GM18858 (cell line): ENCODE results near the gene FRMD1.

Experiments
- ATAC-seq: cut with Tn5 transposase; IDR thresholded peaks from one replicate; pipeline ENCODE4 v1.9.1; 2021; ENCODE audit not compliant: unreplicated experiment

Gene FRMD1

DNA sequence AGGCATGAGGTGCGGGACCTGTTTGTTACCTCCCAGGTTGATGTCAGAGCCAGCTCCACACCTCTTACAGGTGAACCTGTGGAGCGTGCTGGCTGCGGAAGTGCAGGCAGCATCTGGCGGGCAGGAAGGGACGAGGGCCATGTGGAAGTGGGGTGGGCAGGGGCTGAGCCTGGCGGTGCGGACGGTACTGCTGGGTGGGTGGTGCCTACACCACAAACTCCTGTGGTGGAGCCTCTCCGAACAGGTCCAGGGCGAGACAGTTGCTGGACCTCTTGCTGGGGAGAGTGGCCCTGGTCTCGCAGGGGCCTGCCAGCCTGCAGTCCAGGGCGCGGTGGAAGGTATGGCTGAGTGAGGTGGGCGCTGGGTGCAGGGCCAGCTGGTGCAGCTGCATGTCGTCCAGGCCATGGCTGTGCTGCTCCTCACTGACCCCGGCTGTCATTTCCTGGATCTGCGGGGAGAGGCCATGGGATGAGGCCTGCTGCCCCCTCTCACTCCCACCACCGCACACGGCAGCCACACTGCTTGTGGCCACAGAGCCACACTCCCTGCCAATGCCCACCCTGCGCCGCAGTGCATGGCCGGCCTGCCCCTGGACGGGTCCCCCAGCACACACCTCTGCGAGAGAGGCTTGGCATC lies 22.0 kb downstream of the FRMD1 start:
- ATAC-seq: no peak

DNA sequence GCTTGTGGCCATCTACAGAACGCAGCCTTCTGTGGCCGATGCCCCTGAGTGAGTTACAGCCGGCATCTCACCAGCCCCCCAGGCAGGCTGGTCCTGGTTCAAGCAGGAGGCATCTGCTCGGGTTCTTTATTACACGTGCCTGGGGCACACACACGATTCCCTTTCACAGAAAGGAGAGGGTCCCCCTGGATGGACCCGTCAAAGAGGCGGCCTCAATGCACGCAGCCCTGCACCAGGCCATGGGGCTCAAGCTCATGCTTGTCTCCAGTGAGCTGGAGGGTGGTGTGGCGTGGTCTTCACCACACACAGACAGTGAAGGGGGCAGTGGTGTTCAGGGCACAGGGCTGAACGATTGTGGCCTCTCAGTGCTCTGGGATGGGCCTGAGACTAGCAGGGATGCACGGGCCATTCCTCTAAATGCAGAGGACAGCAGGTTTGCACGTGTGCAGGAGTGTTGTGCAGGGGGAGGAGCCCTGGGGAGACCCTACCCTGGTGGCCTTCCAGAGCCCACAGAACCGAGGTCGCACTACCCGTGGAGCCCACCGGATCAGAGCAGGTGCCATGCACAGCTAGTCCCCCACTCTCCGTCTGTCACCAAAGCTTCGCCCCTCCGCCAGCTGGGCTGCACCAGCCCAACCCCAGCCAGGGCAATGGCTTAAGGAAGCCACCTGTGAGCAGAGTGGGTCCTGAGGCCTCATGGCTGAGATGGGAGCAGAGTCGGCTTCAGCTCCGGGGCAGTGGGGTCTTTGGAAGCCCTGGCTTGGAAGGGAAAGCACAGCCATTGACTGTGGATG lies 23.1 kb downstream of the FRMD1 start:
- ATAC-seq: no peak

GRCh38 chr6:168054765-168055560 lies 24.0 kb downstream of the FRMD1 start:
- no peak for ATAC-seq

DNA sequence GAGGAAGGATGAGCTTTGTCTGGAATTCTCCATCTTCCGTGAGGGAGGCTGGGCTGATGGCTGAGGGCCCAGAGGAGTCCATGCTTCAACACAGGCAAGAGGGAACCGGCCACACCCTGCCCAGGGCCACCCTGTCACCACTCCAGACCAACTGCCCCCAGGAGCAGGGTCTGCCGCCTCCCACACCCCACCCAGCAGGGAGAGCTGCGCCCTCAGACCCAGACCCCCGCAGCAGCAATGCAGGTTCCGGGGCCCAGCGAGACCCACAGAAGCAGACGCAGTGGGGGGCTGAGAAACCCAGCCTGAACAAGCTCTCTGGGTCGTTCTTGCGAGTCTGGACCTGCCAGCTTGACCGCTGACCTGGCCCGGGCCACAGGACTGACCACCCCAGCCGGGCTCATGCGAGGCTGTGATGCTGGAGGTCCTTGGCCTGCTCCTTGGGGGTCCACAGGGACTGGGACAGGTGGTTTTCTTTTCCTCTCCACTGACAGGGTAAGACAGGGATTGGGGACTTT lies 25.0 kb downstream of the FRMD1 start:
- no peak for ATAC-seq

- ATAC-seq: no peak
These were observed 25.7 kb downstream of the FRMD1 start for GRCh38 chr6:168053086-168053956.

DNA sequence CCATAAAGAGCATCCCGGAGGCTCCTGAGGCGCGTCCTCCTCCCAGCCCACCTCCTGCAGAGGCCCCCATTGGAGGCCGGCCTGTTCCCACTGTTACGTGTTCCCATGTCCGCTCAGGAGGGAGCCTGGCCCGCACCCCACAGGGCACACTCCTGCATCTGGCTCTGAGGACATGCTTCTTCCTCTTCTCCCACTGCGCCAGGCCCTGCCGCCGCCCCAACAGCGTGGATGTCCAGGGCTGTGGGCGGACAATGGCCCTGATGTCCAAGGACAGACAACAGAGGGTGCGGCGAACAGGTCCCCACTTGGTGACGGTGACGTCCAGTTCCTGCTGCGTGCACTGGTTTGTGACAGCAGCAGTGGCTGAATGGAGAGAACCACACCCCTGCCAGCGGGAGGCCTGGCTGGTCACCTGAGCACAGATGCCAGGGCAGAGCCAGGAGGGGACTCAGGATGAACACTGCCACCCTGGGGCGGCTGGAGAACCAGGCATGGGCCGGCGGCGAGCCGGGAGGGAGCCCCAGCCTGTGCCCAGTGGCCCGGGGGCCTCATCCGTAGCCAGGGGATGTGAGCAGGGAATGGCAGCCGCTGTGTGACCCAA lies 26.6 kb downstream of the FRMD1 start:
- ATAC-seq: no peak

DNA sequence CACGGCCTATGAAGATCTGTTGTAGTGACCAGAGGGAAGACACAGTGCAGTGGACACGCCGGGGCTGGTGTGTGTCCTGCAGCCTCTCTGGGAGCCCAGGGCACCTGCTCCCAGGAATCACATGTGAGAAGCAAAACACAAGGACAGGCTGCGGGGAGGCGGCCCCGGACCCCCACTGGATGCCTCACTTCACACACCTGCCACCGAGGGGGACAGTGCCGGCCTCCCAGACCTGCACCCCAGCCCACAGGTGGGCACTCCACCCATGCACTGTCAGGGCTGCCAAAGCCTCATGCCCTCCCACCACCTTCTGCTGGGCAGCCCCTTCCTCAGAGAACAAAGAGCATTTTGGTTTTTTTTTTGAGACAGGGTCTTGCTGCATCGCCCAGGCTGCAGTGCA lies 27.4 kb downstream of the FRMD1 start:
- ATAC-seq: no peak

GRCh38 chr6:168050881-168051586 lies 28.0 kb downstream of the FRMD1 start:
- ATAC-seq: no peak

DNA sequence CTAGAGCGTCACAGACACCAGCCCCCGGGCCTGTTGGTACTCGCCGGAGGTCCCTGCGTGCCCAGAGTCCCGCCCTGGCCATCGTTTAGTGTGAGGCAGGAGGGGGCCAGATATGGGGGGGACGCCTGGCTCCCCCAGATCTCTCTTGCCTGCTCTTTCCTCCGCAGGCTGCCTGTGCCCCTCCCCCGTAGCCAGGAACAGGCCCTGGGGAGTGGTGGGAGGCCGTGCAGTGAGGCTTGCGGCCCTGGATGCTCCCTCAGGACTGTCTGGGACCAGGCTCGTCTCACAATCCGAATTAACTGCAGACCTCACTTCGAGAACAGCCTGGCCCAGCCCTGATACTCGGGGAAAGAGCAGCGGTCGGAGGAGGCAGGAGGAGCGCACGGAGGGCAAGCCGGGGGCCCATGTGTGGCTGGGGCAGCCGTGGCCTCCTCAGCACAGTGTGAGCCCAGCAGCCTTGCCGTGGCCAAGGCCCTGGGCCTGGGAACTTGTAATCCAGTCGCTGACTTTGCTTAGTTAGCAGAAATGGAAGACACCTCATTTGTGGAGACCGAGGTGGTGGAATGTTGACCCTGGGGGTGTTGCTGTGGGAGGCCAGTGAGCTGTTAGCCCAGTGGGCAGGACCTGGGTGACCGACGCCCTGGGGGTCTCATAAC lies 28.7 kb downstream of the FRMD1 start:
- no peak for ATAC-seq

GRCh38 chr6:168049706-168050224 lies 29.2 kb downstream of the FRMD1 start:
- no peak for ATAC-seq

GRCh38 chr6:168049277-168049676 lies 29.7 kb downstream of the FRMD1 start:
- ATAC-seq: no peak

DNA sequence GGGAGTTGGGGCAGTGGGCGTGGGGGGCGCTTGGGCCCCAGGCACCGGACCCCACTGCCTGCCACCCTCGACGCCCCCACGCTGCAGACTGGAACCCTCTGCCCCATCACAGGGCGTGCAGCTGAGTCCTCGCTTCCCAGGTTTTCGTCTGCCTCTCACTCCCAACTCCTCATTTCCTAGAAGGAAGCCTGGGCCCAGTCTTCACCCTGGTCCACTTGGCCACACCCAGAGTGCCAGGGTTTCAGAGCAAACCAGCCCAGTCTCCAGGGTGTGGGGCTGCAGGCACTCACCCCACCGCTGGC lies 30.3 kb downstream of the FRMD1 start:
- no peak for ATAC-seq

DNA sequence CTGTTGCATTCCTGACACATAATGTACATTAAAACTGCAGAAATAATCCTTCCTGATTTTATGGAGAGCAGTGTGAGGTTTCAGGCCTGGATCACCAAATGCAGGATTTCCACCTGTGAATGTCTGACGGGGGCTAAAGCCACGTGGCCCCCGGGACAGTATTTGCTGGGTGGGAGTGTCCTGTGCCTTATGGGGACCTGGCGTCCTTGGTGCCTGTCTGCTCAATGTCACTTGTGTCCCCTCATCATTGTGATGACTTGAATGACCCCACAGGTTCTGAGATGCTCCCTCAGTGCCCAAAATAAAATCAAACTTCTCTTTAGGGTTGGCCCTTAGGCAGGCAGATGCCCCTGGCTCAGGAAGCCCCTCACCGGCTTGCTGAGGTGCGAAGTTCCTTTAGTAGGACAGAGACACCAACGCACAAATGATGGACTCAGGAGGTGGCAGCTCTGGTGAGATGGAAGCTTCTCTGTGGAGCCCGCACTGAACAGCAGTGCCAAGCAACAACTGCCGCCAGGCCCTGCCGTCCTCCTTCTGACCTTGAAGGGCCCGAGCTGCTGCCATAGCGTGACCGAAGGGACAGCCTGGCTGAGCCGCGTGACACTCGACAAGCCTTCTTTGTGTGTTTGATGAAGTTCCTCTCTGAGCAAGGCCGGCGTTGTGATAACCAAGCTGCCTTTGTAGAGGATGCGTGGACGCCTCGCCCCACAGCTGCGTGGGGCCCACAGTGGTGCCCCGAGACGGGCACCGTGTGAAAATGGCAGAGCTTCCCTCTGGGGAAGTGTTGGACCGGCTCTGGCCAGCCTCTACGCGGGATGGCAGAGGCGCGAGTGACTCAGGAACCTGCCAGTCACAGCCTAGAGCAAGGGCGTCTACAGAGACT lies 30.9 kb downstream of the FRMD1 start:
- no peak for ATAC-seq

DNA sequence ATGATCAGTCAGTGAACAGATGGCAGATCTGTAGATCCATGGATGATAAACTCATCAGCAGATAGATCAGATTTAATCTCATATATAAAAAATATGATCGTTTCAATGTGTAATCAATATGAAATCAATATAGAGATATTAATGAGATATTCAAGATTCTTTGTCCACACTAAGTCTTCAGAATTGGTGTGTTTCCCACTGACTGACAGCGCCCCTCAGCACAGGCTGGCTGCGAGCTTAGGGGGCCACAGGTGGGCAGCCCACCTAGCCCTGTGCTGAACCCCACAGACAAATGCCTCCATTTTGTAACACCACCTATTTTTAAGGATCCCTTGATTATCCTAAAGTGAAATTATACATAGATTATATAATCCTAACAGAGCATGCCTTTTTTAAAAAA lies 32.3 kb downstream of the FRMD1 start:
- ATAC-seq: no peak

DNA sequence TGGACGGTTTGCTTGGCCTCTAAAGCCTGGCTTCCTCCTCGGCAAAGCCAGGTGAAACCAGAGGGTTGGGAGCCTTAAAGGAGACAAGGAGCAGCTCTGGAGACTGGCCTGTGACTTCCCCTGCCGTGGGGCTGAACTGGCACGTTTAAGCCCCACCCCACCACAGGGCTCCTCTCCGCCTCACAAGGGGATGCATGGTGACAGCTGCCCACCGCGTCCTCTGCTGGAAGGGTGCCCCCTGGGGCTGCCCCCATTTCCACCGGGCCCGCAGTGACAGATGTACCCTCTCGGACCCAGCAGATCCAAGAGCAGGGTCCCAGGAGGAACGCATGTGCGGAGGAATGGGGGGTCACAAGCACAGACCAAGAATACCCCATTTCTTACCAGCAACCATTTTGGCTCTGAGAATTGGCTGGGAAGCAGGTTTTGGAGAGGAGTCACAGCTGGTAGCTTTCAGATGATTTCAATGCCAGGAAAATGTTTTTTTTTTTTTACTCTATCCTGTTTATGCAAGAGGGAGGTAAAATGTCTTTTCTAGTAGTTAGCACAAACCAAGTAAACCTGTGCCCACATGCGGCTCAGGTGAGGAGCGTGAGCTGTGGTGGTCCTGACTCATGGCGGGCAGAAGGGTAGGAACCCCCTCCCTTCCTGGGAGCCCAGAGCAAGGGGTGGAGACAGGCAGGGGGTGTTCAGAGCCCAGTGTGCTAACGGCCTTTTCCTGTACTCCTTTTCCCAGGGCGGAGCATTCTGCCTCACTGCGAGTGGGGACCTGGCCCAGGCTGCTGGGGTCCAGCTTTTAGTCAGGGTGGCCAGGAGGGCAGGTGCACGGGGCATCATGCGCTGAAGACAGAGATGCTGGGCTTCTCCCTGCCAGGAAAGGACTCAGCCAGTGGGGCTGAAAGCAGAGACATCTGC lies 33.0 kb downstream of the FRMD1 start:
- no peak for ATAC-seq

- ATAC-seq: no peak
These were observed 33.8 kb downstream of the FRMD1 start for GRCh38 chr6:168045141-168045691.
